ENCODE data around the gene MRPS22.

GRCh38 chr3:139318826-139319225 is 25.0 kb upstream of the MRPS22 start:
- TF ChIP-seq CTCF (IDR thresholded peaks at IDR 0.05) (no peak), POLR2A (IDR thresholded peaks at IDR 0.05) (no peak)

Measured in Peyer's patch (tissue), 4 donors.